GM12892 (cell line): ENCODE data around the gene TRIM66.
A peak's percentile ranks its signal among the peaks of the same experiment; 100 is the strongest.

ENCODE experiments used
- DNase-seq: peaks from one replicate; pipeline ENCODE4 v3.0.0; 2011; ENCODE audit not compliant: insufficient read length
- FAIRE-seq: peaks from 2 replicates; lab custom pipeline; 2011; peaks lifted over from hg19 to GRCh38; lab: Jason Lieb, UNC
- POLR2A ChIP-seq: IDR thresholded peaks from 2 replicates; pipeline ENCODE4 v1.6.1; 2011; ENCODE audit warnings: low read depth, low read length, control low read depth
- POLR2AphosphoS5 ChIP-seq: IDR thresholded peaks from 2 replicates; pipeline ENCODE4 v1.6.1; 2011; ENCODE audit warnings: low read depth, low read length, control low read depth
- TAF1 ChIP-seq: IDR thresholded peaks from 2 replicates; pipeline ENCODE4 v1.6.1; 2011; ENCODE audit warnings: low read depth, mild to moderate bottlenecking, control low read depth, low read length, borderline replicate concordance

Gene TRIM66

DNA sequence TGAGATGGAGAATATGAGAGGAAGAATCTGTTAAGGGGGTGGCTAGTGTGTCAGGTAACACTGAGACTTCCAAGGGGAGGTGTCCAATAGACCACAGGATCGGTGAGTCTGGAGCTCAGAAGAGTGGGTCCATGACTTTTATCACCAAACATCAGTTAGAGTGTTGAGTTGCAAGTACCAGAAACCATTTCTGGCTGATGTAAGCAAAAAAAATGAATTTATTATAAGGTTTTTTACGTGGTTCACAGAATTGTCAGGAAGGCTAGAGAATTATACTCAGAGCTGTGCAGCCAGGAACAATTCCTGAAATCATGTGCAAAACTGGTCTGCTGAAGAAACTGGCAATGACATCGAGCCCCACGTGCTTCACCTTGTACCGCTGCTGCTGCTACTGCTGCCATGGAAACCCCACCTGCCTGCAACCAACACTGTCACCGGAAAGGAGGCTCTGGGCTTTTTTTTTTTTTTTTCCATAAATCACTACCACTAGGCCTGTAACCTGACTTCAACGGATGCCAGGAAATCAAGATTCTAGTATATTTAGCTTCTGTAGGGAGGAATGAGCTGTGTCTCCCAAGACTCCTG is 71.8 kb downstream of the TRIM66 start:
- DNase-seq (no peak), FAIRE-seq (no peak)
- TF ChIP-seq TAF1, result no peak
- no peak for TF ChIP-seq POLR2AphosphoS5
- TF ChIP-seq POLR2A, result no peak

DNA sequence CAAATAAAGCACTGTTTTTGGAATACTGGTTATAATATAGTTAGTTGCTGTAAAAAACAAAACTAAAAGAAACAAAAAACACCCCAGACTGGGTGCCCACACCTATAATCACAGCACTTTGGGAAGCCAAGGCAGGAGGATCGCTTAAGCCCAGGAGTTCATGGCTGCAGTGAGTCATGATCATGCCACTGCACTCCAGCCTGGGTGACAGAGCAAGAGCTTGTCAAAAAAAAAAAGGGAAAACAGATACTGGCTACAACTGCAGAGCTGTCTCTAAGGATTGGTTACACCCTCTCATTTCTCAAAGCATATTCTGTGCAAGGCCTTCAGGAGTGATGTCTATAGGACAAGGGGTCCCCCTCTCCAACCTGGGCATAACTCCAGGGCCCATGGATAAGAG is 73.8 kb downstream of the TRIM66 start:
- FAIRE-seq (no peak), DNase-seq (no peak)
- TF ChIP-seq TAF1, result no peak
- TF ChIP-seq POLR2AphosphoS5, result no peak
- no peak for TF ChIP-seq POLR2A

DNA sequence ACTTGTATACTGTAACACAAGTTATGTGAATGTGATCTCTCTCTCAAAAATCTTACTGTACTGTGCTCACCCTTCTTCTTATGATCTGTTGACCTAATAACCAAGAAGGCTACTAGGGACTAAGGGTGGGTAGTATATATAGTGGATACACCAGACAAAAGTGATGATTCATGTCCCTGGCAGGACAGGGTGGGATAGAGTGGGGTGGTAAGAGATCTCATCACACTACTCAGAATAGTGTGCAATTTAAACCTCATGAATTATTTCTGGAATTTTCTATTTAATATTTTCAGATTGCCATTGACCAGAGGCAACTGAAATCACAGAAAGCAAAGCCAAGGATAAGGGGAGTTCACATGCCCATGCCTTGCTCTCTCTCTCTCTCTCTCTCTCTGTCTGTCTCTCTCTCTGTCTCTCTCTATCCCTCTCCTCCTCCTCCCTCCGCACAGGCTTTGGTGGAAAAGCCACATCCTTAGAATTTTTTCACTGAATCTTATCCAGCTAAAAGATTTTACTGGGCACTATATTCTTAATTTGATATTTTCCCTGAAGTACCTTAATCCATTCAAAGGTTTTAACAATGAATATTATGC is 76.4 kb downstream of the TRIM66 start:
- FAIRE-seq (no peak), DNase-seq (no peak)
- TF ChIP-seq TAF1, result no peak
- TF ChIP-seq POLR2AphosphoS5, result no peak
- no peak for TF ChIP-seq POLR2A

DNA sequence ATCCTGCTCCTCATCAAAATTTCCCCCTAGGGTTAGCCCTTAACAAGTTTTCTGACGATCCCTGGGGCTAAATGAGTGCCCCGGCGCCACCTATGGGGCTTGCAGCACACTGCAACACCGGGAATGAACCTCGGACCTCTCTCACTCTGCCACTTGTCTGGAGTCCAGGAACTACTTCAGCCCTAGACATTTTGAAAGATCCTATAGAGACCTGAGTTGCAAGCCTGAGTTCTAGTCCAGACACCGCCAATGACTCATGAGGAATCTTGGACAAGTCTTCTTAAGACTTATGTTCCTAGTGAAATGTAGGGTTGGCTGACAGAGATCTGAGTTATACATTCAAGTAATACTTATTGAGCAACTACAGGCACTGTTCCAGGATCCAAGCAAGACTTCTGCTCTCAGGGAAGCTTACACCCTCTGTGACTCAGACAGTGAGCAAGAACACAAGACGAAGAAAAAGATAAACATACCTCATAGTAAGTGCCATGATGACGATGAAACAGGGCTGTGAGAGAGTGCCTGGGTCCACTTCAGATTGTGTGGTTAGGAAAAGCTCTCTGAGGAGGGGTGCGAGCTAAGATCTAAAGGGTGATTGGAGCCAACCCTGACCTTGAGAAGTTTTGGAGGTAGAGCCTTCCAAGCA is 78.3 kb downstream of the TRIM66 start:
- peak; percentile 31 for DNase-seq
- TF ChIP-seq POLR2AphosphoS5, result no peak
- TF ChIP-seq TAF1, result no peak
- TF ChIP-seq POLR2A, result no peak
- peak; percentile 88 for FAIRE-seq

DNA sequence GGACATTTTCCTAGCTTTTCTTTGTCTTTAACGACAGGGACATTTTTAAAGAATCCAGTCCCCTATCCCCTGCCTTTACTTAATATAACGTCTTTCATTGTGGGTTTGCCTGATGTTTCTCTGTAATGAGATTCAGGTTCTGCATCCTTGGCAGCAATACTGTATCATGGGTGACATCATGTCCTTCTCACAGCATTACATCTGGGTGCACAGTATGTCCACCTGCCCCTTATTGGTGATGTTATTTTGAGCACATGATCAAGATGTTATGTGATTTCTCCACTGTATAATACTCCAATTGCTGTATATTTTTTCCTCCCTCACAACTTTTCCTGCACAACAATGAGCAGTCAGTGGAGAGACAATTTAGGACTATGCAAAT is 78.8 kb downstream of the TRIM66 start:
- TF ChIP-seq POLR2A, result no peak
- no peak for TF ChIP-seq TAF1
- no peak for TF ChIP-seq POLR2AphosphoS5
- FAIRE-seq, result no peak

DNA sequence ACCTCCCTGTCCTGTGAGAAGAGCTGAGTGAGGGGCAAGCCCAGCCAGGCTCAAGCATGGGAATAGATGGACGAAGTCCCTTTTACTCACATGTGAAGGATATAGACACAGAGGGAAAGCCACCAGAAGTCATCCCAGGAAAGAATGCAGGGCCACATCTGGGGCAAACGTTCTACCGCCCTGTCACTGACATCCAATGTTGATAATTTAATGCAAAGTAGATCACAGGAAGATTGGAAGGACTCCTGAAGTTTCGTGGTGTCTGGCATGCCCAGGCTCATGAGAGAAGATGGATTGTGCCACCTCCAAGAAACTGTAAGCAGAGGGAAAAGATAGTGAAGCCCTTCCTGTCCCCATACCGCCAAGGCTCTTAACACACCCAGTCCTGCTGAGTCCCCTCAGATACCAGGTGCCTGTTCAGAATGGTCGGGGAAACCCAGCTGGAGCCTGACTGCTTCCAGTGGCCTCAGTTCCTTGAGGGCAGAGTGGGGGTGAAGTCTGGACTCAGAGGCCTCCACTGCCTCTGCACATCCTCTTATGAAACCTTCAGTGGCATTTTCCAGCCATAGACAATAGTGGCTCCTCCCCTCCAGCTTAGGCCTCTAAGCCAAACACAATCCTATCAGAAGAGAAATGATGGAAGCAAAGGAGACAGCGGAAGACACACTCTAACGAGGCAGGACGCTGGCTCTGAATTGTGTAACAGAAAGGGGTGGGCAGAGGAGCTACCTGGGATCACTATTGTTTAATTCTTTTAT is 80.9 kb downstream of the TRIM66 start:
- FAIRE-seq (no peak), DNase-seq (no peak)
- TF ChIP-seq POLR2AphosphoS5, result no peak
- no peak for TF ChIP-seq POLR2A
- TF ChIP-seq TAF1, result no peak

More for the DNA sequence above, 78.8 kb downstream of the TRIM66 start:
- no peak for DNase-seq

DNA sequence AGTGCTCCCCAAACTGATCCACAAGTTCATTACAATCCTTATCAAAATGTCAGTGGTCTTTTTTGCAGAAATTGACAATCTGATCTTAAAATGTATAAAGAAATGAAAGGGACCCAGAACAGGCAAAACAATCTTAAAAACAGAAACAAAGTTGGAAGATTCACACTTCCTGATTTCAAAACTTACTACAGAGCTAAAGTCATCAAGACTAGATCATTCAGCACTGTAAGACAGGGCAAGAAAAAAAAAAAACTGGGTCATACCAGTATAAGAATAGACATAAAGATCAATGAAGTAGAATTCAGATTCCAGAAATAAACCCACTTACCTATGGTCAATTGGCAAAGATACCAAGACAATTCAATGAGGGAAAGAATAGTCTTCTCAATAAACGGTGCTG is 84.0 kb downstream of the TRIM66 start:
- TF ChIP-seq TAF1 (no peak), POLR2A (no peak), POLR2AphosphoS5 (no peak)
- FAIRE-seq, result no peak
- DNase-seq, result no peak

DNA sequence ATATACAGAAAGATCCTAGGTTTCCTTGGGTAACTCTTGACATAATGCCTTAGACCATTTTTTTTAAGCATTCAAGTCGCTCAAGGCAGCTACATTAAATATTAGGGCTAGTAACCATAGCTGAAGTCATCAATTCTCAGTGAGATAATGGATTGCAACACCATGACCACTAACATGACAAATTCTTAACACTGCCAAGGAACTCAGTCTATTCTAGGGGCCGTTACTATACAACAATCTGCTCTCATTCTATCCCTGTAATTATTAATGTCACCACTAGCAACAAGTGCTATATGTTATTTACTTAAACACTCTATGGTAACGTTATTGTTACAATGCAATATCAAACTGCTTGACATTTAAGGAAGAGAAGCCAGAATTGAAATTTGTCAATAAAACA is 85.3 kb downstream of the TRIM66 start:
- TF ChIP-seq TAF1 (no peak), POLR2AphosphoS5 (no peak), POLR2A (no peak)
- DNase-seq, result no peak
- no peak for FAIRE-seq

DNA sequence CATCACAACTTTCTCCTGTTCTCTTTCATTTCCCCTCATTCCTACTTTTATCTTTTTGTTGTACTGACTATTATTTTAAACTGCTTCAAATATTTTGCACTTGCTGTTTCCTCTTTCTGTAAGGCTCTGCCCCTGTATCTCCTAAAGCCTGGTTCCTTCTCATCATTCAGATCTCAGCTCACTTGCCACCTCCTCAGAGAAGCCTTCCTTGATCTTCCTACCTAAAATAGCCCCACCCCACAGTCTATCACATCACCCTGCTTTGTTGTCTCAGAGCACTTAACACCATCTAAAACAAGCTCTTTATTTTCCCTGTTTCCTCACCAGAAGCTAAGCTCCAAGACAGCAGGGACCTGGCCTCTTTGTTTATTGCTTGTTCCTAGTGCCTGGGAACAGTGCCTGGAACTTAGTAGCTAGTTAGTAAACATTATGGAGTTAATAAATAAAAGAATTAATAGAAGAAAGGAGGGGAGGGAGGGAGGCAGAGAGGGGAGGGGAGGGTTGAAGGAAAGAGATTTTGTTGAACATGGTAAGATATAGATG is 85.9 kb downstream of the TRIM66 start:
- no peak for FAIRE-seq
- no peak for DNase-seq
- TF ChIP-seq POLR2A (no peak), TAF1 (no peak), POLR2AphosphoS5 (no peak)

DNA sequence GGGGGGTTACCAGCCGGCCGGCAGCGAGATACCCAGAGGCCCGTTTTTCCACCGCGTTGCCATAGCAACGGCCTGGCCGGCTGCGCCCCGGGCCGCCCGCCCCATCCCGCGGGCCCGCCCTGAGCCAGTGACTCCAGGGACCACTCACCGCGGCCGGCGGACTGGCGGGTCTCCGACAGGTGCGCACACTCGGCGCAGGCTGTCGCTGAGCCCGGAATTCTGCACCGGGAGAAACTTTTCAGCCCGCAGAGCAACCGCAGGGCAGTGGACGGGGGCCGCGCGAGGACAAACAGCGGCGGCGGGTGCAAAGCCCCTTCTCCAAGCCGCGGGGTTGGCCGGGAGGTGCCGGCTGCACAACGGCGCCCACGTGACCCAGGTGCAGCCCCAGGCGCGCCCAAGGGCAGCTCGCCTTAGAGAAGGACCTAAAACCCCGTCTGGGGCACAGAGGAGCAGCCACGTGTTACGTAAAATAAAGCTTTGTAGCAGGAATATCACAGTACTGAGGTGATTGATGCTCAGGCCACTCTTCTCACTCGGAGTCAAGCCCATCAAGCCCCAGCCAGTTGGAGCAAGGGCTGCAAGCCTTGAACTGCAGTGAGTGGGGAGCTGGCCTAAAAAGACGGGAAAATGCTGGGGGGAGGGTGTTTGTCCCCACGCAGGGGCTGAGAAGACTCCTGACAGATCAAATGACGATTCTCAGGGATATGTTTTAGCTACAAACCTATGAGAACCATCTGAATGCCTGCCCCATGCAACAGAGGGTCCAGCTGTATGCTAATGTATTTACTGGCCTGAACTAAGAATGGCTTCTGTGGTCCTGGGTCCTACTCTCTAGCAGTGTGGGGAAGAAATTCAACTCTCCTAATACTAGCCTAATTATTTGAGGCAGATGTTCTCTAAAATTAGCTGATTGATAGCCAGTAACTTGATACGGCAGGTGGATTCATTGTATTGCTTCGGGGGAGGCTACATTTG is 88.2 kb downstream of the TRIM66 start, which contains the start of gene STK33:
STK33 (minus strand) TSS at position 294 of the 975 bp plus-strand sequence. CDS start 119,323 bp downstream, outside the sequence.
- TF ChIP-seq TAF1 (no peak), POLR2AphosphoS5 (peak; percentile 69), POLR2A (peak; percentile 67; the same call in 1 of the 2 replicates)
- FAIRE-seq (peak; percentile 98), DNase-seq (peak; percentile 78)
